GM18907 (cell line): Measurements from ENCODE around the gene EFCAB12.
A peak's percentile ranks its signal among the peaks of the same experiment; 100 is the strongest.

Source experiments
- ATAC-seq: cut with Tn5 transposase; IDR thresholded peaks from one replicate; pipeline ENCODE4 v1.9.1; 2021; ENCODE audit warnings: mild to moderate bottlenecking, moderate library complexity; ENCODE audit not compliant: unreplicated experiment

EFCAB12 gene

DNA sequence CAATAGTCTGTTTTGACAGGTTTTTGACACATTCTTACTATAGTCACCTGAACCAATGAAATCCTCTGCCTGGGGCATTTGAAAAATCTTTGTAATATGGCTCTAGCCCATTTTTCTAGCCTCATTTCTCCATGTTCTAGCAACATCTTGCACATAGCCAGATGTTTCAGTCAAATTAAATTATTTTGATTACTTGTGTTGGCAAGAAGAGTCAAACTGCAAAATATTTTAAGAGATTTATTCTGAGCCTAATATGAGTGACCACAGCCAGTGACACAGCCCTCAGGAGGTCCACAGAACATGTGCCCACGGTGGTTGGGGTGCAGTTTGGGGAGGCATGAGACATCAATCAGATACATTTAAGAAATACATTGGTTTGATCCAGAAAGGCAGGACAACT lies 18.5 kb upstream of the EFCAB12 start:
- no peak for ATAC-seq

DNA sequence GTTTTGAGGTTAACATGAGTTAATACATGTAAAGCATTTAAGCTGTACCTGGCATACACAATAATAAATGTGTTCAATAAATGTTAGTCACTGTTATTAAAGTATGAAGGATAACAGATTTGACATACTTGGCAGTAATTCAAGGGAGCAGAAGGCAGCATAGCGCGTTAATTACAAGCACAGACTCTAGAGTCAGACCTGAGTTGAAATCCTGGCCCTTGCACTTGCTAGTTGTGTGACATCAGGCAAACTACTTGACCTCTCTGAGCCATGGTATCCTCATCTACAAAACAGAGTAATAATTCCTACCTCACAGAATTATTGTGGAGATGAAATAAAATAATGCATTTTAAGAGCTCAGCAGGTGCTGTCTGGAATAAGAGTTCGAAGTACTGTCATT lies 17.0 kb upstream of the EFCAB12 start:
- ATAC-seq, result no peak

DNA sequence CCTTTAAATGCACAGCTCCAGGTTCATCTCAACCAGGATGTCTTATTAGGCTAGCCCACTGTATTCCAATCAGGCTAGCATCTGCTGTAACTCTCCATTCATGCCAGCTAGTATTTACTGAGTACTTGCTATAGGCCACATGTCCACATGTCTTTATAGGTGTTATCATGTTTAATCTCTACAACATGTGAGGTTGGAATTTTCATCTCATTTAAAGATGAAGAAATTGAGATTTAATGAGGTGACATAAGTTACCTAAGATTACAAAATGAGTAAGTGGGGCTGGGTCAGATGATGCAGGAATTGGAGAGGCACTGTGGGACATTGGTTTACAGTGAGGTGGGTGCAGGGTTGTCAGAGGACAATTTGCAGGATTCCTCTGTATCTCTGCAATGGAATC lies 14.5 kb upstream of the EFCAB12 start:
- ATAC-seq, result no peak

DNA sequence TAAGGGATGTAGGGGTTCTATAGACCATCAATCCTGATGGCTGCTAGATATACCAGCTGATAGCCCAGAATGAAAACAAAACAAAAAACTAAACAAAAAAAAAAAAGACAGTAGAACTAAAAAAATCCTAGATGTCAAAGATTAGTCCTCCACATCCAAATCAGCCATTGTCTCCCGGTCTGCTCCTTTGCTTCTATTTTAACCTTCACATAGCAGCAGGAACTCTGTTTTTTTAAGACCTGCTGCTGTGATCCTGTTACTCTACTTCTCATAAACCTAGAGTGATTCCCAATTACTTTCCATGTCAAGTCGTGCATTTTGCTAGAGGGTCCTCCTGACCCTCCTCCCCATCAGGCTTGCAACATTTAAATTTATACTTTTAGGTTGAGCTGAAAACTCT lies 14.1 kb upstream of the EFCAB12 start:
- no peak for ATAC-seq

DNA sequence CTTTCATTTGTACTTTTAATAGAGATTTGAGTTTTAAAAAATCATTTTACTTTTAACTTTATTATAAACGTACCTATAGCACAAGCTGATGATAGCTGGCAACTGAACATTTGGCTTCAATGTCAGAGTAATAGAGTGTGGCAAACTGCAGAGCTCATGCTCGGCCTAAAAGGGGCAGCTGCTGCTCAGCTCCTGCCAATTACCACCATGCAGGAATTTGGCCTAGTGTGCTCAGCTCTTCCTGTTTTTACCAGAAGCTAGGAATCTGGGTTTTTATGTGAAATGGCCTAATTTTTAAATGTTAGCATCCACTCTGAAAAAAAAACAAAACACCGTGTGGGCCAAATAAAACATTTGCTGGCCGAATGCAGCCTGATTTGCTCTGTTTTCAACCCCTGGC lies 13.3 kb upstream of the EFCAB12 start:
- ATAC-seq, result no peak

DNA sequence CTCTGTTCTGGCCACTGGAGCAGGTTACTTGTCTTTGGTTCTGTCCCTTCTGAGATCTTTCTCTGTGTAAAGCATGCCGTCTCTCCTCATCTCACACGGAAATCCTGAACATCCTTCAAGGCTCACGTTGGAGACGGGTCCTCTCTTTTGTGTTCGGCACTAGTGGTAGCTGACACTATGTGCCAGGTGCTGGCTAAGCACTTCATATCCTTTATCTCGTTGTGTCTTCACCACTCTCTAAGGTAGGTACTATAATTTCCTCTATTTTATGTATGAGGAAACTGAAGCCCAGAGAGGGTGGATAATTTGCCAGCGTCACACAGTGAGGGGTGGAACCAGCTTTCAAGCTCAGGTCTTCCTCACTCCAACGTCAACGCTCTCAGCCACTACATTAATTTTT lies 12.8 kb upstream of the EFCAB12 start:
- ATAC-seq, result no peak

DNA sequence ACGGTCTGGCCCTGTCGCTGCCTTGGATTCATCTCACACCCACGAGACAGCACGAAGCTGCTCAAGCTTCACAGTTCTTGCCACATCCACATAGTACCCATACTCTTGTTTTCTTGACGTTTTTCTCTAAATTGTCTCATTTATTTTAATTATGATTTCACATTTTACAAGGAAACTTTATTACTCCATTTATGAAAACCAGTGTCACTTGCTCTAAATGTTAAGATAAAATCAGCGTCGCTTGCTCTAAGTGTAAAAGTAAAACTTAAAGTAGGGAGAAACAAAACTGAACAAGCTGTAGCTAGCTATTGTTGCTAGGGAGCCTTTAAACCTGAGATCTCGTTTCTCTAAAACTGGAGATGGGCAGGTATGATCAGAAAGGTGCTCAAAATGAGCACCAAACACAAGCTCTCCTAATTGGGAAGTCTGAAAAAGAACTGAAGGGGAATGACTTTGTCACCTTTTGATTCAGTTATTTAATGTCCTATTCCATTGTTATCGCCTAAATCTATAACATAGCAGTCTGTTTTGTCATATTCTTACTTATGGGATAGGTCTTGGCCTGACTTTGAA lies 12.3 kb upstream of the EFCAB12 start:
- ATAC-seq, result no peak

DNA sequence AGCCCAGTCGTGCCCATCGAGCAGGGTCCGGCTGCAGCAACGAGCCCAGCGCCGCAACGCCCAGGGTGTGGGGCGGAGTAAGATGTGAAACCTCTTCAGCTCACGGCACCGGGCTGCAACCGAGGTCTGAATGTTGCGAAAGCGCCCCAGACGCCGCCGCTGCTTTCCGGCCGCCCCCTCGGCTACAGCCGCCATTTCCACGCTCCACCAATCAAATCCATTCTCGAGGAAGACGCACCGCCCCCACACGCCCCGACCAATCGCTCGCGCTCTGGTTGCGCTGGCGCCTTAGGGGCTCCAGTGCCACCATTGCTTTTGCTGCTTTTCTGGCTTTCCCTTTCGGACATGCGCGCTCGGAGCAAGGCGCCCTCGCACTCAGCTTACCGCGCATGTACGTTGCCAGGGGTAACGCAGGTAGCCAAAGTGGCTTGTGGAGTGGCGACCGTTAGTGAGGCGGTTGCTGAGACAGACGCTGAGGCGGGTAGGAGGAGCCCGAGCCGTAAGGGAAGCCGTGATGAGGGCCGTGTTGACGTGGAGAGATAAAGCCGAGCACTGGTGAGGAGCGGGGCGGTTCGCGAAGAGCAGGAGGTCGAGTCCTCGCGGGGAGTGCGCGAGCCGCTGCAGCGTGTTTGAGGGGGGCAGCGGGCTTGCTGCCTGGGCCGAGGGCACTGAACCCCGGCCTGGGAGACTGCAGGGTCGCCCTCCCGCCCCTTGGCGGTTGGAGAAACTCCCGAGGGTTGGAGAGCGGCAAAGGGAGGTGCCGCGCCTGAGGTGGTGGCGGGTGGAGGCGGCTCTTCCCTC lies 11.6 kb upstream of the EFCAB12 start, which contains the start of the genes IFT122 and MBD4:
Gene IFT122 (plus strand): TSS at position 408 of the 801 bp plus-strand sequence. CDS start 107 bp downstream, at position 515.
Gene MBD4 (minus strand): TSS at position 132 of the 801 bp plus-strand sequence. CDS start 115 bp downstream, at position 17.
- peak; percentile 87 for ATAC-seq

DNA sequence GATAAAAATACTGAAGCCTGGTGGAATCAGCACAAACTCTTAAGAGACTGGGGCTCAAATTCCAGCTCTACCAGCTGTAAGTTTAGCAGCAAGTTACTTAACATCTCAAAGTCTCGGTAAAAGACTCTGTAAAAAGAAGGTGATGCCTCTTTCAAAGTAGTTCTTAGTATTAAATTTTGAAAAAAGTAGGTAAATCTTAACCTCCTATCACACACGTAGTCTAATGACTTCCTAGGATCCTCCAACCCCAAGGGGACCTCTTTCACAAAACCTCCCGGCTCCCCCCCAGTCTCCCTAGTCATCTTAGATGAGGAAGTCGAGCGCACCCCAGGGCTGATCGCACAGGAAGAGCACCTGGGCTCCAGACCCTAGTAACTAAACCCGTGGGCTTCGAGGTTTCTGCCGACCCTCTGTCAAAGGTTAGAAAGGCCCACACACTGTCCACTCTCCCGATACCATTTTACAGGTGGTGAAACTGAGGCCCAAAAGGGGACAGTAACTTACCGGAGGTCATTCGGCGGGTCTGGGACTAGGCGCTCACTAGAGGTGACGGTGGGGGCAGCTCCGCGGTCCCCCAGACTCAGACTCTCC lies 10.9 kb upstream of the EFCAB12 start:
- ATAC-seq, result peak; percentile 21

DNA sequence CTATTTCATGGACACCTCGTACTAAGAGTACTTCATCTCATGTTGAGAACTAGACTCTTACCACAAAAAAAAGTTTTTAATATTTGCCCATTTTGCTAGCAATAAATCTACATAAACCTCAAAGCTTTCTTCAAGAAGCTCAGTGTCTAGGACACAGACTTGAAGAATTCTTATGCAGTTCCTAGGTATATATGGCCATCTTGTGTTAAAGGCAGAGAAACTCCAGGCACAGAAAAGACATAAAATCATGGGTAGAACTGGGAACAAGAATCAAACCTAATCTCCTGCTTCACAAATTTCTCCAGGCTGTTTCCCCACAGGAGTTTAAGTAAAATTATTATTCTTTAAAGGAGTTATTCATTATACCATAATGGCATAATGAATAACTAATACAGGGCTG lies 6.9 kb upstream of the EFCAB12 start:
- no peak for ATAC-seq

DNA sequence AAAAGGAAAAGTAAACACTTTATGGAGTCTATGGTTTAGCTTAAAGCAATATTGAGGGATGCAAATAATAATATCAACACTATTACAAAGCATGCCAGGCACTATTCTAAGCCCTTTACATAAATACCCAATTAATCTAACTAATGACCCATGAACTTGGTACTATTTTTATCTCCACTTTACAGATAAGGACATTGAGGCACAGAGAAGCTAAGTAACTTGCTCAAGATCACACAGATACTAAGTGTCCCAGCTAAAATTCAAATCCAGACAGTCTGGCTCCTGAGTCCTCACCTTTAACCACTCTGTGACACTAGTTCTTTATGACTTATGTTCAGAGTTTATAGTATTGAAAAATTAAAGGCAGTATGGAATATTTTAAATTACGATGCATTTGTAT lies 5.7 kb upstream of the EFCAB12 start:
- no peak for ATAC-seq

DNA sequence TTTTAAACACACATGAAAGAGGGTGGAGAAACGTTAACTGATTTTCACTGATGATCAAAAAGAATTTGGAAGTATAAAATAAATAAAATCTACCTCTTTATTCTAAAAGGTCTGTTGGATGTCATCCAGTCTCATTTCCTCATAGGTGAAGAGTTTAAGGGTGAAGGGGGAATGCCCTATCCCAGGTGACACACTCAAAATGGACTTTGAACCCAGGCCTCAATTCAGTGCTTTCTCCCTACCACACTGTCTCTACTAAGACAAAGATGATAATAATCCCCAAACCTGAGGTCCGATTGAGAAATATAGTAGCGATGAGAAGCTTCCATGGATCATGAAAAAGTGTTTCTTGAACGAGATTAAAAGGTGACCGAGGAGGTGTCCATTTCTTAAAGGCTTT lies 5.1 kb upstream of the EFCAB12 start:
- no peak for ATAC-seq

DNA sequence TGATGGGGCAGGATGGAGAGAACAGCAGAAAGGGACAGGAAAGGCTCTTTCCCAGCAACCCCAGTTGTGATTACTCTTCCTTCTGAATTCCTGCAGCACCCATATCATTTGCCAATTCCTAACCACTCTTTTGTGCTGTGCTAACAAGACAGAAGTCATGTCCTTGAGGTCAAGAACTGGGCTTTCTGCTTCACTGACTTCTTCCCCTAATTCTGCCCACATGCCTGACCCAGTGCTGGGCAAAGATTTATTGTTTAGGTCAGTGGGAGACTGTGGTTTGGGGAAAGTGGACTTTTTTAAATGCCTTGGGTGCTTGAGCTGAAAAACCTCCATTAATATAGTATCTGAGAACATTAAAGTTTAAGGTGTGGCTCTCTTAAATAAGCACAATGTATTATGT lies 4.2 kb upstream of the EFCAB12 start:
- no peak for ATAC-seq

DNA sequence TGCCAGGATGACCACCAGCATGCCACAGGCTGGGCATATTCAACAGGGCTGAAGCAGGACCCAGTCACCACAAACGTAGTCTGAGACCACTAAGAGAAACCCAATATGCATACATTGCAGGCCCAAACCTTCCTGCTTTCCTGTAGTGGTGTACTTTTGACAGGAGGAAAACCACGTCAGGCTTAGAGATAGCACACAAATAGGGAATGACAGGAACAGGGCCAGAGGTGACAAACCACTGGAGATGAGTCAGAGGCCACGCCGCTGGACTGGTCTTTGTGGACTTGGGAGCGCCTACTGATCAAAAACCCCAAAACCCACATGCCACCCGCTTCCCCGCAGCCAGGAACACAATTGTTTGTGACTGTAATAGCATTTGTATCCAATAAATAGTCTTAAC lies 3.6 kb upstream of the EFCAB12 start:
- no peak for ATAC-seq

DNA sequence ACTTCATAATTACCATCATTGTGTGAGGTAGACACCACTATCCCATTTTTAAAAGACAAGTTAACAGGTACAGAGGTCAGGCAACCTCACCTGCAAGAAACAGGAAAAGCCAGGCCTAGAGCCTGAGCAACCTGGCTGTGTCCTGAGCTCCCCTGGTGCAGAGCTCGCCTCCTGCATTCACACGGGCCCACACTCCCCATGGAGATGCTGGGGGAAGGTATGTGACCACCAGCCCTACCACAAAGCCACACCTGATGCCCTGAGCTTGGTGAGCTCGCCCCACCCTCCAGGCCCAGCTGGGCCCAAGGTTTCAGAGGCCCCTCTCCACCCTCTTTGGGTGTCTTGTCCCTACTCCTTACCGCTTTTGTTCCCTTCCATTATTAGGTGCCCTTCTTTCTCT lies 1.2 kb upstream of the EFCAB12 start:
- no peak for ATAC-seq

DNA sequence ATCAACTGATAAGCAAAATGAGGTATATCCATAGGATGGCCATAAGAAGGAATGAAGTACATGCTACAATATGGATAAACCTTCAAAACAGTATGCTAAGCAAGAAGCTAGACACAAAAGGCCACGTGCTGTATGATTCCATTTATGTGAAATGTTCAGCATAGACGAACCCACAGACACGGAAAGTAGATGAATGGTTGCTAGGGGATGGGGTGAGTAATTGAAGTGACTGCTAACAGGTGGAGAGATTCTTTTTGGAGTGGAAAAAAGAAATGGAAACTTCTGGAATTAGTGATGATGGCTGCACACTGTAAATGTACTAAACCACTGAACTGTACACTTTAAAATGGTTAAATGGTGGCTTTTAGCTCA lies 630 bp upstream of the EFCAB12 start:
- no peak for ATAC-seq

DNA sequence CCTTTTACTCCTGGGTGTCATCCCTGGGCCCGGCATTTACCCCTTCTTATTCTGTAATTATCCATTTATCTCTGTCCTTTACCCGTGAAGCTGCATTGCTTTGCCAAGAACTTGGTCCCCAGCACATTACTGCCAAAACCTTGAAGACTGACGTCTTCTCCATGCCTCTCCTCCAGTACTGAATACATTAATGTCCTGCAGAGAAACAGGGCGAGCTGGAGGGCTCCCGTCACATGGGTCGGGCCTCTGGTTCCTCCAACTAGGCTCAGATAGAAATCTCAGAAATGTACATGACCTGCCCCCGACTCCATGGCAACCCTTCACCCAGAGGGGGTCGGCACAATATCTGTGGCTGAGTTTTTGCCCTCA lies 445 bp downstream of the EFCAB12 start:
- ATAC-seq, result no peak

DNA sequence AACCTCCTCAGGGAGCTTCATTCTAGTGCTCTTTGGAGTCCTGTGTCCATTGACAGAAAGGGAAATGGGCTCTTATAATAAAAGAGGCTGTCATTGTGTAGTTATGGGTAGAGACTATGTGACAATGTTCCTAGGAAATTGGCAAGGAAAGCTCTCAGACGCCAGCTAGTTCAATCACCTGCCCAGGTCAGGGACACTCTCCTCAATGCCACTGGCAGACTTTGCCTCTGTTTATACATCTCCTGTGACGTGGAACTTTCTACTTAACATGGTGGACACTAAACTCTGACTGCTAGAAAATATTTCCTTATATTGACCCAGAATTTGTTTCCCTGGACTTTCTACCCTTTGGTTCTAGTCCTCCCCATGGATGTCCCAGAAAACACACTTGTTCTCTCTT lies 2.8 kb downstream of the EFCAB12 start:
- no peak for ATAC-seq

DNA sequence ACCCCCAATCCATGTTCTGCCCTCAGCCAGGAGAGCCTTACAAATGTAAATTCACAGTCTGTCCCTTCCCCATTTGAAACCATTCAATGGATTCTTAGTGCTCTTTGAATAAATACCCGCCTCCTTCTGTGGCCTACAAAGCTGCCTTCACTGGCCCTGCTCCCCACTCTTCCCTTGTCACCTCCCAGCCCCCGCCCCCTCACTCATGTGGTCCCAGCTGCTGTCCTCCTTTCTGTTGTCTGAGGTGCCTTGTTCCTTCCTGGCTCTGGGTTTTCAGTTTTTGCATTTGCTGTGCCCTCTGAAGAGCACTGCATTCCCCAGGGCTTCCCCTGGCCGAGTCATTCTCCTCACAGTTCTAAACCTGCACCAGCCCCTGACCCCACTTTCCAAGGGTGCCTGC lies 3.2 kb downstream of the EFCAB12 start:
- no peak for ATAC-seq

DNA sequence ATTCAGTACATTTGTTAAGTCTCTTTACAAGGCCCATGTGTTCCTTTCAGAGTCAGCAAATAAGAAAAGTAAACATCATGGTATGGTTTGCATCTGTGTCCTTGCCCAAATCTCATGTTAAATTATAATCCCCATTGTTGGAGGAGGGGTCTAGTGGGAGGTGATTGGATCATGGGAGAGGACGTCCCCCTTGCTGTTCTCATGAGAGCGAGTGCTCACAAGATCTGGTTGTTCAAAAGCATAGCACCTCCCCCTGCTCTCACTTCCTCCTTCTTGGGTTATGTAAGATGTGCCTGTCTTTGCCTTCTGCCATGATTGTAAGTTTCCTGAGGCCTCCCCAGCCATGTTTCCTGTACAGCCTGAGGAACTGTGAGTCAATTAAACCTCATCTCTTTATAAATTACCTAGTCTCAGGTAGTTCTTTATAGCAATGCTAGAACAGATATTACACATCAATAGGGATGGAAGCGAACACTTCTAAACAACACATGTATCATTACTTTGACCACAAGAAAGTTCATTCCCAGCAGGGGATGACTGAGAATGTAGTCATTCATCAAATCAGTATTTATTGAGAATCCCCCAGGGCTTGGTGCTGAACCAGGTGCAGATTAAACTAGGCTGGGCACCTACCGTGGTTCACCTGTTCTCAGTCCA lies 4.1 kb downstream of the EFCAB12 start:
- peak; percentile 72 for ATAC-seq

DNA sequence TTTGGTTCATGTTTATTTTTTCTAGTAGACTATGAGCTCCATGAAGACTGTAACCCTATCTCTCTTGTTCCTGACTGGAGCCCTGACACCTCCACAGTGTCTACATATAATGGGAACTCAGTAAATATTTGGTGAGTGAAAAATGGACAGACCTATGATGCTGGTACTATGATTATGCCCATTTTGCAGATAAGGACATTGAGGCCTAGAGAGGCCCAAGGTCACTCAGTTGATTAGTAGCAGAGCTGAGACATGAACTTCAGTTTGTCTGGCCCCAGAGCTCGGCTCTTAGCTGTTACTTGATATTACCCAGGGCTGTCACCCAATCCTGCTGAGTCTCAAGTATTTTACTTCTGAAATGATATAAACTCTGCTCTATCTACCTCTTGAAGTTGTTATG lies 5.5 kb downstream of the EFCAB12 start:
- ATAC-seq, result no peak
